Hair follicular keratinocyte (primary cell): Measurements from ENCODE around the gene HECW1. TPM values are rescaled to one million over a fixed set of nuclear protein-coding genes. Genes with fewer than 3 reads are reported as not detected.

ENCODE experiments used
- total RNA-seq: library from RNA; depleted of rRNA; stranded (reverse); fragments of >200 nt; gene quantifications from 2 replicates; pipeline ENCODE4 v1.2.3, GENCODE V29; 2015

The HECW1 gene
- 0.04 TPM in 1 of 2 replicates, not detected in the other for total RNA-seq

DNA sequence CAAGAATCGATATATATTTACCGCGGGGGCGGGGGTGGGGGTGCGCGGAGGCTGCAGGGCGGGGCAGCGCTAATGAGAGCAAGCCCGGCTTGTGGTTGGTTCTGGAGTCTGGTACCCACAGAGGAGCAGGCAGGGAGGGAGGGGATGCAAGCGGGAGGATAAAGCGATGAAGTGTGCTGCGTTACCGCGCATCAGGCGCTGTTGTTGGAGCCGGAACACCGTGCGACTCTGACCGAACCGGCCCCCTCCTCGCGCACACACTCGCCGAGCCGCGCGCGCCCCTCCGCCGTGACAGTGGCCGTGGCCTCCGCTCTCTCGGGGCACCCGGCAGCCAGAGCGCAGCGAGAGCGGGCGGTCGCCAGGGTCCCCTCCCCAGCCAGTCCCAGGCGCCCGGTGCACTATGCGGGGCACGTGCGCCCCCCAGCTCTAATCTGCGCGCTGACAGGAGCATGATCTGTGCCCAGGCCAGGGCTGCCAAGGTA, at the start of gene HECW1:
Gene HECW1 (plus strand): TSS at position 189 of the 482 bp plus-strand sequence. CDS start 131,259 bp downstream, outside the sequence.

DNA sequence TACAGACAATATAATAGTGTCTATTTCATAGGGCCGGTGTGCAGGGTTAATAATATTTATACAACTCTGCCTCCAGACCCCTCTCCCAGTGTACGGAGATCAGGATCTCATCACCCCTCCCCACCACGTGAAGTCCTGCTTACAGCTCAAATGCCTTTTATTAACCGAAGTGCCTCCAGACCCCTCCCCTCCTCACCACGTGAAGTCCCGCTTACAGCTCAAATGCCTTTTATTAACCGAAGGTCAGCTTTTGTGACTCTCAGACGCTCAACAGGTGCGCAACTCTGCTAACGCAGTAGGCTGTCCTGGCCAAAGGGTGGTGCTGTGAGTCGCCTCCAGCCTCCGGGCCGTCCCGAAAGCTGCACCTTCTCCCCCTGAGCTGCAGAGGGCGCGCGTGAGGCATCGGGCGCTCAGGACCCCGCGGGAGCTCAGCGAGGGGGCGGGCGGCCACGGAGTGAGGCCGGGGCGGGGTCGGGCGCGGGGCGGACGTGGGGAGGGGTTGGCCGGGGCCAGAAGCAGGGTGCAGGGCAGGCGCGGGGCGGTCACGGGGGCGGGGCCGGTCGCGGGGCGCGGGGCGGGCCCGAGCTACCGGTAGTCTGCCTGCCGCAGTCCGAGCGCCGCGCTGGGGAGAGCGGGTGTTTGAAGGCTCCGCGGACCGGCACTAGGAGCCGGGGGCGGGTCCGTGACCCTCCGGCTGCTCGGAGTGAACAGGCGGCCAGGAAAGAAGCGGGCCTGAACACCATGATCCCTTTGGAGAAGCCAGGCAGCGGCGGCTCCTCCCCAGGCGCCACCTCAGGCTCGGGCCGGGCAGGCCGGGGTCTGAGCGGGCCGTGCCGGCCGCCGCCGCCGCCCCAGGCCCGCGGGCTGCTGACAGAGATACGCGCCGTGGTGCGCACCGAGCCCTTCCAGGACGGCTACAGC, 470.3 kb downstream of the HECW1 start, which contains the start of gene STK17A:
Gene STK17A (plus strand): TSS at position 606 of the 921 bp plus-strand sequence. CDS start 136 bp downstream, at position 742.

Other genes with a start within 250 kb of the HECW1 start
- gene C7orf25, start 200.6 kb upstream of the HECW1 start, total RNA-seq: 4.8 and 8.4 TPM in 2 replicates
- gene PSMA2, start 180.5 kb upstream of the HECW1 start, total RNA-seq: 117 and 169 TPM in 2 replicates
- 51.0 and 79.8 TPM in 2 replicates for gene MRPL32, start 180.3 kb upstream of the HECW1 start, total RNA-seq